Glutamatergic neuron (in vitro differentiated cells): Measurements from ENCODE around the gene SNX1. TPM values are rescaled to one million over a fixed set of nuclear protein-coding genes. Genes with fewer than 3 reads are reported as not detected.

Experiments
- DNase-seq: peaks from one replicate; pipeline ENCODE4 v3.0.0; 2022
- H3K27ac Mint-ChIP-seq: one replicate; pipeline ENCODE4 v1.8.0; 2020; ENCODE audit warnings: mild to moderate bottlenecking, mixed read lengths, inconsistent platforms; ENCODE audit not compliant: unreplicated experiment
- H3K27me3 Mint-ChIP-seq: one replicate; pipeline ENCODE4 v1.8.0; 2020; ENCODE audit warnings: mild to moderate bottlenecking, moderate library complexity, mixed read lengths, inconsistent platforms; ENCODE audit not compliant: unreplicated experiment
- H3K36me3 Mint-ChIP-seq: one replicate; pipeline ENCODE4 v1.8.0; 2020; ENCODE audit warnings: mild to moderate bottlenecking, mixed read lengths, inconsistent platforms; ENCODE audit not compliant: unreplicated experiment
- H3K4me1 Mint-ChIP-seq: one replicate; pipeline ENCODE4 v1.8.0; 2020; ENCODE audit warnings: mild to moderate bottlenecking, low read depth, mixed read lengths, inconsistent platforms; ENCODE audit not compliant: unreplicated experiment
- H3K4me3 Mint-ChIP-seq: one replicate; pipeline ENCODE4 v1.8.0; 2020; ENCODE audit warnings: mild to moderate bottlenecking, mixed read lengths, inconsistent platforms; ENCODE audit not compliant: unreplicated experiment
- H3K9me3 Mint-ChIP-seq: one replicate; pipeline ENCODE4 v1.8.0; 2020; ENCODE audit warnings: mild to moderate bottlenecking, moderate library complexity, mixed read lengths, inconsistent platforms; ENCODE audit not compliant: unreplicated experiment
- total RNA-seq: library from RNA; stranded (reverse); fragmentation: NEBNext Ultra II Directional; extraction: Animal tissue kit (Norgen Biotek cat#: 25700); gene quantifications from one replicate; pipeline ENCODE4 v1.2.1, GENCODE V29; 2021; ENCODE audit not compliant: unreplicated experiment
- TF ChIP-seq, protein P1 (sequence below): fragments of 200-600 bp; sonication (generic); IDR thresholded peaks from one replicate; pipeline ENCODE4 v1.5.0; 2021; ENCODE audit not compliant: partially characterized antibody, unreplicated experiment

Gene SNX1
- total RNA-seq, 1 donor from 2014 or later: 71.4 TPM

DNA sequence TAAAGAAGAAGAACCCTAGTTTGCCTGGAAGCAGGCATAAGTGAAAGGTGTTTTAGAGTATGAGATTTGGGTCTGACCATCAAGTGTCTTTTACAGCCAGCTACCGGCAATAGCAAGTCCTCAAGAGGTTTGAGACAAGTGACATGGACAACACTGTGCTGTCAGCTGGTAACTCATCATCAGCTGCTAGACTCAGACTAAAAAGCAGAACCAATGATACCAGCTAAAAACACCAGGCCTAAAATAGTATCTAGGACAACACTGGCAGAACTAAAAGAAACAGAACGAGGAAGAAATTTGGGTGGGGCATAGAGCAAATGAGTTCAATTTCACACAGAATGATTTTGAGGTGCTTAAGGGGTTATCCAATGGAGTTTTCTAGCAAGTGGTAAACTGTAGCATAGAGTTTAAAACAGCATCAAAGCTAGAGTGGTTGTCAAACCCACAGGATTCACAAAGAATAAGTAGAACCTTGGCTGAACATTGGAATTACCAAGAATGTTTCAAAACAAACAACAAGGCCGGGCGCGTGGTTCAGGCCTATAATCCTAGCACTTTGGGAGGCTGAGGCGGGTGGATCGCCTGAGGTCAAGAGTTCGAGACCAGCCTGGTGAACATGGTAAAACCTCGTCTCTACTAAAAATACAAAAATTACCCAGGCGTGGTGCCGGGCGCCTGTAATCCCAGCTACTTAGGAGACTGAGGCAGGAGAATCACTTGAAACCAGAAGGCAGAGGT, 6.1 kb upstream of the SNX1 start:
- Mint-ChIP-seq H3K9me3 (peaks cover 5% of the 10 kb centered on the region), H3K36me3 (peaks cover 4% of the 10 kb centered on the region), H3K27me3 (peaks cover 9% of the 10 kb centered on the region), H3K27ac (no peak overlapping the region), H3K4me1 (peaks cover 4% of the 10 kb centered on the region), H3K4me3 (no peak overlapping the region)
- DNase-seq: no peak
- TF ChIP-seq, protein P1, sequence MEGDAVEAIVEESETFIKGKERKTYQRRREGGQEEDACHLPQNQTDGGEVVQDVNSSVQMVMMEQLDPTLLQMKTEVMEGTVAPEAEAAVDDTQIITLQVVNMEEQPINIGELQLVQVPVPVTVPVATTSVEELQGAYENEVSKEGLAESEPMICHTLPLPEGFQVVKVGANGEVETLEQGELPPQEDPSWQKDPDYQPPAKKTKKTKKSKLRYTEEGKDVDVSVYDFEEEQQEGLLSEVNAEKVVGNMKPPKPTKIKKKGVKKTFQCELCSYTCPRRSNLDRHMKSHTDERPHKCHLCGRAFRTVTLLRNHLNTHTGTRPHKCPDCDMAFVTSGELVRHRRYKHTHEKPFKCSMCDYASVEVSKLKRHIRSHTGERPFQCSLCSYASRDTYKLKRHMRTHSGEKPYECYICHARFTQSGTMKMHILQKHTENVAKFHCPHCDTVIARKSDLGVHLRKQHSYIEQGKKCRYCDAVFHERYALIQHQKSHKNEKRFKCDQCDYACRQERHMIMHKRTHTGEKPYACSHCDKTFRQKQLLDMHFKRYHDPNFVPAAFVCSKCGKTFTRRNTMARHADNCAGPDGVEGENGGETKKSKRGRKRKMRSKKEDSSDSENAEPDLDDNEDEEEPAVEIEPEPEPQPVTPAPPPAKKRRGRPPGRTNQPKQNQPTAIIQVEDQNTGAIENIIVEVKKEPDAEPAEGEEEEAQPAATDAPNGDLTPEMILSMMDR: no peak

DNA sequence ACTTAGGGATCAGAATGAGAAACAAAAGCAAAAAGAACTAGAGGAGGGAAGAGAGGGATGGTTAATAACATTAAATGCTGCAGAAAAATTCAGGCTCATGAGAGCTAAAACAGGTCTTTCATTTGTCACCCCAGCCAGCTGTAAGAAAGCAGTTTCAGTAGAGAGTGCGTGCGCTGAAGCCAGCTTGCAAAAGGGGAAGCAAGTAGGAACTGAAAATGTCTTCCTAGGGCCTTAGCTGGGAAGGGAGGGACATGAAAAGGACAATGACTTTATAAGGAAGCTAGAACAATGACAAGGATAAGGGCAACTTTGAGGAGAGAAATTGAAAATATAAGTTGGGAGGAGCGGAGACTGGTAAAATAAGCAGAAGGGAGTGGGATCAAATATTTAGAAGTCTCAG, 5.3 kb upstream of the SNX1 start:
- DNase-seq: no peak
- H3K36me3 Mint-ChIP-seq: peaks cover 4% of the 10 kb centered on the region
- H3K27me3 Mint-ChIP-seq: peaks cover 11% of the 10 kb centered on the region
- peaks cover 9% of the 10 kb centered on the region for H3K9me3 Mint-ChIP-seq
- TF ChIP-seq, protein P1: no peak
- no peak overlapping the region for H3K4me3 Mint-ChIP-seq
- no peak overlapping the region for H3K27ac Mint-ChIP-seq
- peaks cover 9% of the 10 kb centered on the region for H3K4me1 Mint-ChIP-seq

GRCh38 chr15:64092075-64092820, 3.5 kb upstream of the SNX1 start:
- H3K4me1 Mint-ChIP-seq: peaks cover 12% of the 10 kb centered on the region
- peaks cover 11% of the 10 kb centered on the region for H3K27me3 Mint-ChIP-seq

GRCh38 chr15:64092864-64093626, 2.7 kb upstream of the SNX1 start:
- Mint-ChIP-seq H3K27me3 (peaks cover 11% of the 10 kb centered on the region), H3K36me3 (peaks cover under 1% of the 10 kb centered on the region), H3K4me3 (peak overlapping the region; percentile 99), H3K27ac (peak overlapping the region; percentile 99), H3K4me1 (peaks cover 19% of the 10 kb centered on the region), H3K9me3 (peaks cover 14% of the 10 kb centered on the region)
- TF ChIP-seq, protein P1: no peak
- peak; percentile 45 for DNase-seq

More at GRCh38 chr15:64092075-64092820, 3.5 kb upstream of the SNX1 start:
- peak overlapping the region; percentile 99 for H3K27ac Mint-ChIP-seq
- H3K4me3 Mint-ChIP-seq: peak overlapping the region; percentile 99
- TF ChIP-seq, protein P1: no peak
- peaks cover 4% of the 10 kb centered on the region for H3K36me3 Mint-ChIP-seq
- peaks cover 14% of the 10 kb centered on the region for H3K9me3 Mint-ChIP-seq
- no peak for DNase-seq
